NT2/D1 (cell line): ENCODE results near the gene SEC11A.

ENCODE experiments used
- SUZ12 ChIP-seq: IDR thresholded peaks from 2 replicates; pipeline ENCODE4 v1.6.1; 2011; ENCODE audit not compliant: insufficient read length, insufficient read depth; ENCODE audit errors: extremely low read depth
- YY1 ChIP-seq: IDR thresholded peaks from 2 replicates; pipeline ENCODE4 v1.6.1; 2011; ENCODE audit not compliant: insufficient read length, insufficient read depth

DNA sequence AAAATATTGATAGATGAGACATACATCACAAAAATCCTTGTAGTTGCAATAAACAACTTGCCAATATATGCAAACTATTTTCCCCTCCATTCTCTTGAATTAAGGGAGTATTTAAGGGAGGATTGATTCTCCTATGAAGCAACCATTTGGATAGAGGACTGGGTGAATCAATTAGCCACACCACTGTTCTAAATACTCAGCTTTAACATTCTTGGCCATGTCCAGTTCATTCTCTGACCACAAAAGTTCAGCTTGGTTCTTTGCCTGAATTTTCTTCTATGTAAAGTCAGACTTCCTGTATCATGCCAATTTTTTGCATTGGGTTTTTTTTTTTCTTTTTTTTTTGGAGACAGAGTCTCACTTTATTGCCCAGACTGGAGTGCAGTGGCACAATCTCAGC is 15.8 kb upstream of the SEC11A start:
- TF ChIP-seq SUZ12 = no peak
- no peak for TF ChIP-seq YY1
